ENCODE data around the gene MCCC2.
"Not testable (repeated sequence)": the region's sequence is repeated elsewhere in the genome, so short reads cannot be mapped to it uniquely, and the experiment has no call there.

The MCCC2 gene

DNA sequence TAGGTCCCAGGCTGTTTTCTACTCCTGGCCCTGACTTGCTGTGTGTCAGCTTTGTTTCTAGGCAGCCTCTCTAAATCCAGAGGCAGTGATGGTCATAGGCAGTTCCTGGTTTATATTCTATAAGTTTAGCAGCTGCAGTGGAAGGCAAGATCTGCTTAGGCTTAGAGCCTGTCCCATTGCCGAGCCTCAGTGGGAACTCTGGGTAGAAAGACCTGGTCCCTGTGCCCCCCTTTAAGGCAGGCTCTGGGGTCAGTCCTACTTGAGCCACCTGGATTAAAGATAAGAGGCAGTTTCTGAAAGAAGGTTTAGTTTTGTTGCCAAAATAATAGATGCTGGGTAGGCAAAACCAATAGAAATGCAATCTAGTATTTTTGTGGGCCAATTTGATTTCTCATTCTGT is 13.6 kb downstream of the MCCC2 start:
- TF ChIP-seq CTCF (IDR thresholded peaks at IDR 0.05; ENCODE audit: extremely low read depth, insufficient read depth, missing control alignments) = no peak
- no peak for DNase-seq (ENCODE audit: low spot score)
- in situ Hi-C loops (cut with MboI; ENCODE audit: low pct_unique_long_range_greater_than_20kb, low sequenced_read_pairs, unreplicated experiment) = no loop called here

DNA sequence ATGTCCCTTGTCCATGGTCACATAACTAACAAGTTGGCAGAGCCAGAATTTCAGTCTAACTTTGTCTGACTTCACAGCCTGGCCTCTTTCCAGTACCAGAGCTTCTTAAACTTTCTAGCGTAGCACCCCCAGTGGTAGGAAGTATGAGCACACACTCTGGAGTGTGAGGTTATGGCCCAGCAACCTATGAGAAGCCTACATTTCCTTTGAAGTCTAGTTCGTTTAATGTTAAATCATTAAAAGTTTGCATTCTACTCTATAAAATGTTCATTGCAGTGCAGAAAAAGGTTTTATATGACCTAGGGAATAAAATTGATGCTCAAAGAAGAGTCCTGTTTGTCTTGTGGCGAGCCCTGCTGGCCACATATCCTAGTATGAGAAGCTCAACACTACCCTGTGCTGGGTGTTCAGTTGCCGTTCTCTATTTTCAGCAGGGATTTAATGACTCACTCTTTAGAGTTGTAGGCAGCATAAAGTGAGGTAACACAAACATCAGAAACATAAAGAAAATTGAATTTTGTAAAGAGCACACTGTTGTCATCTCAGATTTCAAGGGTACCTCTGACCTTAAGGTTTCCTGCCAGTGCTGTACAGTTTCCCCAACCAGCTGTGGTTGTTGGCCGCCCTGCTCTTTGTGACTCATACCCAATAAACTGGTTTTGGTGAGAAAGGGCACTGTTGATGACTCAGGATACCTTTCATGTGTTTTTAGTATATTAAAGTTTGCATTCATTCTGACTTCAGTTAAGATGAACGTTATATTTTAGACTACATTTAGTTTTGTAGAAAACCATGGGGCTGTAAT is 14.3 kb downstream of the MCCC2 start:
- DNase-seq (ENCODE audit: low spot score) = peak; percentile 70
- in situ Hi-C loops (cut with MboI; ENCODE audit: low pct_unique_long_range_greater_than_20kb, low sequenced_read_pairs, unreplicated experiment) = no loop called here
- peak; percentile 75 for TF ChIP-seq CTCF (IDR thresholded peaks at IDR 0.05; ENCODE audit: extremely low read depth, insufficient read depth, missing control alignments)

- in situ Hi-C loops (cut with MboI; ENCODE audit: low pct_unique_long_range_greater_than_20kb, low sequenced_read_pairs, unreplicated experiment) = not testable (repeated sequence)
These were observed 22.8 kb downstream of the MCCC2 start for GRCh38 chr5:71609916-71610315.

GRCh38 chr5:71615809-71616208 is 28.7 kb downstream of the MCCC2 start:
- no peak for TF ChIP-seq CTCF (IDR thresholded peaks at IDR 0.05; ENCODE audit: extremely low read depth, insufficient read depth, missing control alignments)
- no peak for DNase-seq (ENCODE audit: low spot score)
- in situ Hi-C loops (cut with MboI; ENCODE audit: low pct_unique_long_range_greater_than_20kb, low sequenced_read_pairs, unreplicated experiment) = no loop called here

More at GRCh38 chr5:71609916-71610315, 22.8 kb downstream of the MCCC2 start:
- DNase-seq (ENCODE audit: low spot score) = not testable (repeated sequence)

DNA sequence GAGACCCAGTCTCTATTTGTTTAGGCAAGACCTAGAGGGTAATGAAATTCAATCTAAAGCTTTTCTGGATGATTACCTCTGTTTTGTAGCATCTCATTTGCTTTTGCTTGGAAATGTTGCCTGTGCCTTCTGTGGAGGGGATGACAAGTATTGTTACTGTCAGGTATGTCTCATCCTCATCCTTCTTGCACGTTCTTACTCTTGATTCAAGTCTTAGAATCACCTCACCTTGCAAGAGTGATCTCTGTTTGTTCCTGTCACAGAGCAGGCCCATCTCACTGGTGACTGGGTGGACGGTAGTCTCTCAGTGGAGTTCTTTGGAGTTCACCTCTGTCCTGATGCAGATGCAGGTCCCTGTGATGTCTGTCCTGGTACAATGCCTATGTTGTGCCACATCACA is 33.5 kb downstream of the MCCC2 start:
- DNase-seq (ENCODE audit: low spot score) = no peak
- in situ Hi-C loops (cut with MboI; ENCODE audit: low pct_unique_long_range_greater_than_20kb, low sequenced_read_pairs, unreplicated experiment) = no loop called here
- TF ChIP-seq CTCF (IDR thresholded peaks at IDR 0.05; ENCODE audit: extremely low read depth, insufficient read depth, missing control alignments) = no peak

GRCh38 chr5:71621268-71621667 is 34.1 kb downstream of the MCCC2 start:
- no peak for DNase-seq (ENCODE audit: low spot score)
- TF ChIP-seq CTCF (IDR thresholded peaks at IDR 0.05; ENCODE audit: extremely low read depth, insufficient read depth, missing control alignments) = no peak
- in situ Hi-C loops (cut with MboI; ENCODE audit: low pct_unique_long_range_greater_than_20kb, low sequenced_read_pairs, unreplicated experiment) = no loop called here

- TF ChIP-seq CTCF (IDR thresholded peaks at IDR 0.05; ENCODE audit: extremely low read depth, insufficient read depth, missing control alignments) = no peak
- in situ Hi-C loops (cut with MboI; ENCODE audit: low pct_unique_long_range_greater_than_20kb, low sequenced_read_pairs, unreplicated experiment) = no loop called here
- DNase-seq (ENCODE audit: low spot score) = no peak
These were observed 34.6 kb downstream of the MCCC2 start for GRCh38 chr5:71621741-71622140.
